Measurements from ENCODE around the gene PRKN.

GRCh38 chr6:161347125-161347524 lies 1380.4 kb downstream of the PRKN start:
- no peak for TF ChIP-seq CTCF (IDR thresholded peaks at IDR 0.05)
- no peak for TF ChIP-seq POLR2A (IDR thresholded peaks at IDR 0.05)
